Effector memory CD8-positive, alpha-beta T cell (primary cell): ENCODE results near the gene EN1.

Source experiments
- ATAC-seq: fragments of 150-1000 bp; cut with Tn5 transposase; replicated peaks from 2 replicates; pipeline ENCODE4 v1.10.0; 2021; ENCODE audit warnings: mild to moderate bottlenecking, moderate library complexity
- DNase-seq, 3 experiments: peaks; one replicate each; pipeline ENCODE4 v3.0.0; 2021
- H3K27ac Mint-ChIP-seq, 2 donors: one replicate each; pipeline ENCODE4 v1.8.0; 2022; ENCODE audit warnings: mild to moderate bottlenecking in 2 of 2, mixed read lengths in 2 of 2, moderate library complexity in 2 of 2
- H3K27me3 Mint-ChIP-seq, 2 donors: one replicate each; pipeline ENCODE4 v1.8.0; 2022; ENCODE audit warnings: mixed read lengths in 2 of 2
- H3K36me3 Mint-ChIP-seq: one replicate; pipeline ENCODE4 v1.8.0; 2022; ENCODE audit warnings: mild to moderate bottlenecking, moderate library complexity, mixed read lengths; ENCODE audit not compliant: insufficient read depth
- H3K4me1 Mint-ChIP-seq, 2 donors: one replicate each; pipeline ENCODE4 v1.8.0; 2022; ENCODE audit warnings: low read depth in 2 of 2, mixed read lengths in 2 of 2
- H3K4me3 Mint-ChIP-seq, 2 donors: one replicate each; pipeline ENCODE4 v1.8.0; 2022; ENCODE audit warnings: mild to moderate bottlenecking in 2 of 2, mixed read lengths in 2 of 2, moderate library complexity in 2 of 2
- H3K9me3 Mint-ChIP-seq, 2 donors: one replicate each; pipeline ENCODE4 v1.8.0; 2022; ENCODE audit warnings: mixed read lengths in 2 of 2

Gene EN1

DNA sequence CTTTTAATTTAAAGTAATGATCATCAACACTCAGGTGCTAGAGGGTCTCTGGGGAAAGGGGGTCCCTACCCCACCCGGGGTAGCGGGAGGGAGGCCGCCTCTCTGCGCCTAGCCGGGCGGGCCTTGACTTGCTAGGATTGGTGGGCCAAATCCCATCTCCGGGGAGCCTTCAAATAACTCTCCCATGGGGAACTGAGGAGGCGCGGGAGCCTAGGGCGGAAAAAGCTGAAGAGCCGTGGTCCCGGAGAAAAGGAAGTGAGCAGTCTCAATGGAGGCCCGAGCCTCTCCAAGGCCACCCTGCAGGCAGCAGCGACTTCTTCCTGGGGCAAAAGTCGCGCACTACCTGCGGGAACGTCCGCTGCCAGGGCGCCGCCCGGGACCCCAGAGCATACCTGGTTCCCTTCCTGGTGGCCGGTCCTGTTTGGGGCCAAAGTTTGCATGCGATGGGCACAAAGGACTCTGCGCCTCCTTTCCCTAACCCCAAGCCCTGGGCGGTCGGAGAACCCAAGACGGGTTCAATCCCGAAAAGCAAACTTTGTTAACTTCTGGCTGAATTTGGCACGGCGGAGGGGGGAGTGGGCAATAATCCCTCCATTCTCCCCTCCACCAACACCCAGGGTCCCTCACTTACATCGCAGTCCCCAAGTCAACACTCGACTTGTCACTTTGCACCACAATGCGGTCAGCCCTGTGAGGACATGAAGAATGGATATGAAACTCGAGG is 13.6 kb downstream of the EN1 start:
- Mint-ChIP-seq H3K27me3 (peaks cover 81 to 96% of the 10 kb centered on the region in 2 donors), H3K27ac (no peak overlapping the region), H3K36me3 (no peaks in the 10 kb centered on the region), H3K9me3 (no peaks in the 10 kb centered on the region), H3K4me1 (peaks cover 5 to 8% of the 10 kb centered on the region in 2 donors), H3K4me3 (peak overlapping the region; percentile 25 to 27)
- ATAC-seq = no peak
- DNase-seq = no peak

GRCh38 chr2:118832791-118833715 is 14.4 kb downstream of the EN1 start:
- Mint-ChIP-seq H3K9me3 (no peaks in the 10 kb centered on the region), H3K4me3 (no peak overlapping the region), H3K36me3 (no peaks in the 10 kb centered on the region), H3K27me3 (peaks cover 79 to 96% of the 10 kb centered on the region in 2 donors), H3K4me1 (peaks cover 5 to 8% of the 10 kb centered on the region in 2 donors), H3K27ac (no peak overlapping the region)
- DNase-seq (no peak), ATAC-seq (no peak)

DNA sequence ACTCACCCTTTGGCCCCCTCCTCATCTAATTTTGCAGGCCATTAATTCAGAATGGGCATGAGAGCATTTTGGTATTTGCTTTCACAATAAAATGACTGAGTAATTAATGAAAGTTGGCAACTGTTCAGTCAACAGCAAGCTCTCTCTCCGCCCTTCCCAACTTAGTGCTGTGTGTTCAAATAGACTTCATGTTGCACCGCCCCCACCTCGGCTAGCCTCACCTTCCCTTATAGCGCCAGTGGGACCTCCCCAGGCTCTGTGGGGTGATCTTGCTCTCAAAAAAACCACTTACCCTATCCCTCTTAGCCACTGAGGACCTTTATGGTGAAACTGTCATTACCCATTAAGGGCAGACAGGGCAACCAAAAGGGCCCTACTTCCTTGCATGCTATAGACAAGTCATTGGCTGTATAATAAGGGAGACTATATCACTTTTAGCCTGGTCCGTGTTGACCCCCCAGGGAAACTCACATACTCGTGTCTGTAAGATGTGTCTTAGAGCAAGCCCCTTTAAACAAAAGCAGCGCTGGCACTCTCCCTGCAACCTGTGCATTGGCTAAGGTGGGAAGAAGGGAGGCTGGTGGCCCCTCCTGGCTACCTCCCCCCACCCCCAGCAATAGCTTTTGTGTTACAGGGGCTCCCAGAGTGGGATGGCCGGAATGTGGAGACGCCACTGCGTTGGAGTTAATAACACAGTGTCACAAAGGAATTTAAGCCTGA is 15.2 kb downstream of the EN1 start:
- Mint-ChIP-seq H3K27ac (no peak overlapping the region), H3K9me3 (no peaks in the 10 kb centered on the region), H3K4me1 (peaks cover 5 to 8% of the 10 kb centered on the region in 2 donors), H3K36me3 (no peaks in the 10 kb centered on the region), H3K27me3 (peaks cover 71 to 90% of the 10 kb centered on the region in 2 donors), H3K4me3 (no peak overlapping the region)
- no peak for ATAC-seq
- no peak for DNase-seq

- H3K4me3 Mint-ChIP-seq = no peak overlapping the region
- DNase-seq (no peak), ATAC-seq (no peak)
- no peaks in the 10 kb centered on the region for H3K36me3 Mint-ChIP-seq
- H3K9me3 Mint-ChIP-seq = no peaks in the 10 kb centered on the region
- H3K27ac Mint-ChIP-seq = no peak overlapping the region
- H3K27me3 Mint-ChIP-seq = peaks cover 64 to 76% of the 10 kb centered on the region in 2 donors
- H3K4me1 Mint-ChIP-seq = peaks cover 0 to 5% of the 10 kb centered on the region in 2 donors
Observed at GRCh38 chr2:118830881-118831280, 16.6 kb downstream of the EN1 start.

DNA sequence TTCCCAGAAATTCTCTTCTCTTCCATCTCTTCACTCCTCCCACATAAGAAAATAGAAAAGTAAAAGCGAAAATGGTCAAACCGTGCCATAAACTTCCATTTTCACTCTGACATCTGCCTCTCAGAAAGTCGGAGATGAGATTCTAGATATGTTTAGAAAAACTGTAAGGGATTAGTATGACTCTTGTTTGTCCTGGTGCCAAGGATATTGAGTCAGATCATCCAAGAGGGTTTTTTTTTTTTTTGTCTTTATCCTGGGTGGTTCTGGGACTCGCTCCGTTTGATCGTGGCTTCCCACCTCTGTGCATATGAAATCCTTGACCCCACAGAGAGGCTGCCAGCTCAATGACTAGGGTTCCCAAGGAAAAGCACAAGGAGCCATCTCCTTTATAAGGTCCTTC is 17.3 kb downstream of the EN1 start:
- ATAC-seq (no peak), DNase-seq (no peak)
- Mint-ChIP-seq H3K27me3 (peaks cover 65 to 69% of the 10 kb centered on the region in 2 donors), H3K4me3 (no peak overlapping the region), H3K4me1 (peaks cover 0 to under 1% of the 10 kb centered on the region in 2 donors), H3K27ac (no peak overlapping the region), H3K9me3 (no peaks in the 10 kb centered on the region), H3K36me3 (peaks cover 4% of the 10 kb centered on the region)

DNA sequence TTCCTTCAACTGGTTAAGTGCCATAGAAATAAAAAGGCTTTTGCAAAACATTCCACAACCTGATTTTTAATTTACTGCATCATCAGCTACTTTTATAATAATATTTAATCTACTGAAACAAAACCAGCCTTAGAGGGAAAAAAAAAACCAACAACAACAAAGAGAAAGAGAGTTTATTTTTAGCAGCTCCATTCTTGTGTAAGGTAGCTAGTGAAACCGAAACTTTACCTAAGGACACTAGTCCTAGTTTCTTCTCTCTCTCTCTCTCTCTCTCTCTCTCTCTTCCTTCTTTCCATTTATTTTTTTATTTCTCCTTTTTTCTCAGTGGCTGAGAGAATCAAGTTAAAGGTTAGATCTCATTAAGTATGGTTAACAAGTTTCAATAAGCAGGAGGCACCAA is 21.4 kb downstream of the EN1 start:
- Mint-ChIP-seq H3K4me1 (no peaks in the 10 kb centered on the region), H3K9me3 (no peaks in the 10 kb centered on the region), H3K36me3 (peaks cover 4% of the 10 kb centered on the region), H3K27ac (no peak overlapping the region), H3K4me3 (no peak overlapping the region), H3K27me3 (peaks cover 45 to 55% of the 10 kb centered on the region in 2 donors)
- DNase-seq (no peak), ATAC-seq (no peak)

GRCh38 chr2:118823633-118824032 is 23.8 kb downstream of the EN1 start:
- no peak overlapping the region for H3K4me3 Mint-ChIP-seq
- DNase-seq (no peak), ATAC-seq (no peak)
- H3K9me3 Mint-ChIP-seq = no peaks in the 10 kb centered on the region
- H3K27me3 Mint-ChIP-seq = peaks cover 53 to 58% of the 10 kb centered on the region in 2 donors
- H3K4me1 Mint-ChIP-seq = no peaks in the 10 kb centered on the region
- no peak overlapping the region for H3K27ac Mint-ChIP-seq
- H3K36me3 Mint-ChIP-seq = peaks cover 4% of the 10 kb centered on the region

- Mint-ChIP-seq H3K27me3 (peaks cover 57 to 61% of the 10 kb centered on the region in 2 donors), H3K4me3 (no peak overlapping the region), H3K36me3 (peaks cover 4% of the 10 kb centered on the region), H3K27ac (no peak overlapping the region), H3K4me1 (no peaks in the 10 kb centered on the region), H3K9me3 (no peaks in the 10 kb centered on the region)
- ATAC-seq (no peak), DNase-seq (no peak)
Observed at GRCh38 chr2:118822572-118822971, 24.9 kb downstream of the EN1 start.

- no peak overlapping the region for H3K4me3 Mint-ChIP-seq
- no peak for ATAC-seq
- no peak overlapping the region for H3K27ac Mint-ChIP-seq
- no peak for DNase-seq
- H3K4me1 Mint-ChIP-seq = no peaks in the 10 kb centered on the region
- peaks cover 63 to 66% of the 10 kb centered on the region in 2 donors for H3K27me3 Mint-ChIP-seq
- no peaks in the 10 kb centered on the region for H3K9me3 Mint-ChIP-seq
- H3K36me3 Mint-ChIP-seq = peaks cover 4% of the 10 kb centered on the region
Observed at GRCh38 chr2:118822015-118822414, 25.4 kb downstream of the EN1 start.

- ATAC-seq (no peak), DNase-seq (no peak)
- H3K27ac Mint-ChIP-seq = no peak overlapping the region
- H3K4me3 Mint-ChIP-seq = no peak overlapping the region
- peaks cover 71 to 99% of the 10 kb centered on the region in 2 donors for H3K27me3 Mint-ChIP-seq
- no peaks in the 10 kb centered on the region for H3K9me3 Mint-ChIP-seq
- H3K4me1 Mint-ChIP-seq = no peaks in the 10 kb centered on the region
- H3K36me3 Mint-ChIP-seq = no peaks in the 10 kb centered on the region
Observed at GRCh38 chr2:118817469-118817868, 30.0 kb downstream of the EN1 start.

- H3K4me1 Mint-ChIP-seq = no peaks in the 10 kb centered on the region
Observed at GRCh38 chr2:118816669-118817068, 30.8 kb downstream of the EN1 start.

DNA sequence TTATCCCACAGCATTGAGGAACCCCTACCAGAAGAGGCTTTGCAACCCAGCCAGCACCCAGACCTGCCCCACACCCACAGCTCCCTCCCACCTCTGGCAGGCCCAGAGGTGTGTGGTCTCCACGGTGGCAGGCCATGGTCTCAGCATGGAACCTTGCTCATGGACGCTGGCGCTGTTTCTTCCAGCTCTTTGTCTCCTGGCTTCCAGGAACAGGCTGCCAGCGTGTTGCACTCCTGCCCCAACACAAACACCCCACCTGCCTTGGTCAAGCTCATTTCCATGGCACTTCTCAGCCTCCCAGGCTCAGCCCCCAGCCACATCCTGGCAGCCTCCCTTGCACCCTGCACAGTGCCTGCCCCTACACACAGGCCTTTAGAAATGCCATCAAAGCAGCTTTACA is 31.7 kb downstream of the EN1 start:
- no peaks in the 10 kb centered on the region for H3K36me3 Mint-ChIP-seq
- no peak for DNase-seq
- no peak overlapping the region for H3K4me3 Mint-ChIP-seq
- H3K4me1 Mint-ChIP-seq = no peaks in the 10 kb centered on the region
- H3K27me3 Mint-ChIP-seq = peaks cover 68 to 100% of the 10 kb centered on the region in 2 donors
- ATAC-seq = no peak
- no peak overlapping the region for H3K27ac Mint-ChIP-seq
- H3K9me3 Mint-ChIP-seq = no peaks in the 10 kb centered on the region

More at GRCh38 chr2:118816669-118817068, 30.8 kb downstream of the EN1 start:
- H3K27me3 Mint-ChIP-seq = peaks cover 70 to 99% of the 10 kb centered on the region in 2 donors
- H3K9me3 Mint-ChIP-seq = no peaks in the 10 kb centered on the region
- H3K36me3 Mint-ChIP-seq = no peaks in the 10 kb centered on the region
- ATAC-seq = no peak
- H3K4me3 Mint-ChIP-seq = no peak overlapping the region
- no peak for DNase-seq
- no peak overlapping the region for H3K27ac Mint-ChIP-seq

GRCh38 chr2:118815314-118815713 is 32.1 kb downstream of the EN1 start:
- no peaks in the 10 kb centered on the region for H3K36me3 Mint-ChIP-seq
- H3K4me3 Mint-ChIP-seq = no peak overlapping the region
- H3K9me3 Mint-ChIP-seq = no peaks in the 10 kb centered on the region
- no peaks in the 10 kb centered on the region for H3K4me1 Mint-ChIP-seq
- H3K27ac Mint-ChIP-seq = no peak overlapping the region
- DNase-seq (no peak), ATAC-seq (no peak)
- peaks cover 64 to 100% of the 10 kb centered on the region in 2 donors for H3K27me3 Mint-ChIP-seq
